HG03575 (cell line): ENCODE data around the gene ARHGAP4.

Source experiments
- ATAC-seq: cut with Tn5 transposase; IDR thresholded peaks from one replicate; pipeline ENCODE4 v1.9.1; 2021; ENCODE audit not compliant: unreplicated experiment, insufficient number of reproducible peaks, low FRiP score; ENCODE audit errors: extremely low read depth

ARHGAP4 gene

DNA sequence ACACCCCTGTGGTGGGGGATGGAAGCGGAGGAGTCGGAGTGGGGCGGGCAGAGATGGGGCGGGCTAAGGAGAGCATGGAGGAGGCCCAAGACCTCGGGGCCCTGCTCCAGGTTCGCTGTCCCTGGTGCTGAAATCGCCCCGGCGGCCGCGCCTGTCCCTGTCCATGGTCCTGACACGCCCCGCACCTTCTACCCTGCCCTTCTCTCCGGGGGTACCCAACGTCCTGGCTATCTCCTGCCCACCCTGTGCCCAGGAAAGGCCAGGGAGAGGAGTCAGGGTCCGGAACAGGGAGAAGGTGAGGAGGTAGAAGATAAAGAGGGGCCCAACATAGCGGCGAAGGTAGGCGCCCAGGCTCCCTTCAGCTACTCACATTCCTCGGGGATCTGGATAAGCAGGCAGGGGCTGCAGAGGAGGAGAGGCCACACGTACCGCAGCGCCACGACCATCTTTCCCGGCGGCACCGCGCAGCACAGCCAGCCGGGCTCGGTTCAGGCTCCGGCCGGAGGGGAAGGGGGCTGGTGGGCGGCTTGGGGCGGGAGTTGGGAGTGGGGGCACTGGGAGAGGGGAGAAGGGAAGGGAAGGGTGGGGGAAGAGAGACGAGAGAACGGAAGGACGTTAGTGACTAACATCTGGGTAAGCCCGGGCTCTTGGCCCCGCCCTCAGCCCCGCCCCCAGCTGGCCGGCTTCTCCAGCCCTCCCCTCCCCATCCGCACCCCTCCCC is 50.5 kb downstream of the ARHGAP4 start:
- ATAC-seq, result no peak

GRCh38 chrX:153874366-153875125 is 51.5 kb downstream of the ARHGAP4 start:
- ATAC-seq, result no peak

DNA sequence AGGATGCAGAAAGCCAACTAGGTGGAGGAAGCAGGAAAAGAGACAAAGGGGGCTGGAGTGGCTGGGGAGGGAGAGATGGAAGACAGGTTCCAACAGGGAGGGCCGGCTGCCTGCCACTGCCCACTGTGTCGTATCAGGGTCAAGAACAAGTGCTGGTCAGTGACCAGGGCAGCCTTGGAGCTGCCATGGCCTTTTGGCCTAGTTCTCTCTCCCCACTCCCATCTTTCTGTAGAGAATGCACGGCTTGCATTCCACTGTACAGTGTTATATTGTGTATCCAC is 52.0 kb downstream of the ARHGAP4 start:
- ATAC-seq, result no peak

DNA sequence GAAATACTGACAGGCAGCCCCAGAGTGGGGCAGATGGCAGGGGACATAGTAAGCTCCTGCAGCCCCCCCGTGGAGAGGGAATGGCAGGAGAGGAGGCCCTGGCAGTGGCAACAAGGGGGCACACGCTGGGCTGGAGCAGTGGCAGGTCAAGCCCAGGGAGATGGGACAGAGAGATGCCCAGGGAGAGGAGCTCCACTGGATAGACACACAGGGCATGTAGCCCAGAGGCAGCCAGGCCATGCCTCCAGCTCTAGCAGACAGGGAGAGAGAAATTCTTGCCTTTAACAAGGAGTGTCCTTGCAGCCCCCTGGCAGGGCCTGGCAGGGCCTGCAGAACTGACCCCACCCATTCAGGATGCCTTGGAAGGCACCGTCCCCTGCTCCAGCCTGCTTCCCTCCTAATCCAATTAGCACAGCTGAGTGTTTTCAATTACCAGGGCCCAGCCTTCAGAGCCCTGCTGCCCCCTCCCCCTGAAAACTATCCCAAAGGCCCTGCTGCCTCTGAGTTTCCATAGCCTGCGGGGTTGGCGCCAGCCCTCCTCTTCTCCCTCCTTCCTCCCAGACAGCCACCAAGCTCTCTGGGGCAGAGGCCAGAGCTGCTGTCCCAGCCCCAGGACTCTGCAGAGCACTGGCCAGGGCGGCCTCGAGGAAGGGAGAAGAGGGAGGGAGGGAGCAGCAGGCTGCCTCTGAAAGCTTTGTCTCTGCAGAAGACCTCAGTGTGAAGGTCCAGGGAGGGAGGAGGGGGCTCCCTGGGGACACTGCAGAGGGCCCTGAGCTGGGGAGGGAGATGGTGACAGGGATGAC is 52.6 kb downstream of the ARHGAP4 start:
- no peak for ATAC-seq

DNA sequence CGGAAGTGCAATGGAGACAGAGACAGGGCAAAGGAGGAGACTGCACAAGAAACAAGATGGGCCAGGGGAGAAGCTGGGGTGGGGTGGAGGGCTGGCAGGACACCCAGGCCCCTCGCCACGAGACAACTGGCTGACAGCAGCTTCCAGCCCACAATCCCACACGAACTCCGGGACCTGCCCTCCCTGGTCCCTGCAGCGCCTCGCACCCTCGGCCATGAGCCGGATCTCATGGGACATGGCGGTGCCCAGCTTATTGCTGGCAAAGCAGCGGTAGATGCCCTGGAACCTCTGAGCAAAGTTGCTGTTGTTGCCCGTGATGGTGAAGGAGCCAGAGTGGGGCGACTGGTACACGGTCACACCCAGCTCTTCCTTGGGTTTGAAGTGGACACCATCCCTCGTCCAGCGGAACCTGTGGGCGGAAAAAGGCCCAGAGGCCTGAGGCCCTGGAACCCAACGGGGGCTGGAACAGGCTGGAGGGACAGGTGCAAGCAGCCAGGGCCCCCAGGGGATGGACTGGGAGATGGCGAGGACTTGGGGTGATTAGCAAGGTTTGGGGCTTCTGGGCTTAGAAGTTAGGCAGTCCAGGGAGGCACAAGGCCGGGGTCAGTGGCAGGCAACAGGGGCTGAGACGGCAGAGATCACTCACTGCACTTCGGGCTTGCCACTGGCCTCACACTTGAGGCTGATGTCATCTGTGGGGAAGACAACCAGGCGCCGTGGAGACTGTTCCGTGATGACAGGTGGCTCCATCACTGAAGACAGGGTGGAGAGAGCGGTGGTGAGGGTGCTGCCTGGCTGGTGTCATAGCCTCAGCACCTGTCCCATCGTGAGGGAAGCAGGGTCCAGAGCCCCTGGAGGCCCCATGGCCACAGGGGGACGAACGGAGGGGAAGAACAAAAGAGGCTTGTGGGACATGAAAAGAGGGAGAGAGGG is 53.9 kb downstream of the ARHGAP4 start:
- ATAC-seq, result no peak

DNA sequence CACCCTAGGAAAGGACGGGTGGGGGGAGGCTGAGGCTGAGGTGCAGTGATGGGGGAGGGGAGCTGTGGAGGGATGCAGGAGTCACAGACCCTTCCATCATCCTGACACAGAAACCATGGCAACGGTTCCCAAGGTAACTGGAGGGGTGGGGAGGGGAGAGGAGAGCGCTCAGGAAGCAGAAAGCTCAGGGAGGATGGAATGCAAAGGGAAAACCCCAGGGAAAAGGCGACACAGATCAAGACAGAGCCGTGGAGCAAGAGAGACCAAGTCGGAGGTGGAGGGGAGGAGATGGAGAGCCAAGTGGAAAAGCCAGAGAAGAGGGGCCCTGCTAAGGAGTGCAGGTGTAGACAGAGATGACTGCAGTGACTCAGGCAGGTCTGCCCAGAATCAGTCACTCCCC is 54.6 kb downstream of the ARHGAP4 start:
- no peak for ATAC-seq

GRCh38 chrX:153870791-153871360 is 55.2 kb downstream of the ARHGAP4 start:
- no peak for ATAC-seq

- ATAC-seq, result no peak
These were observed 55.8 kb downstream of the ARHGAP4 start for GRCh38 chrX:153870288-153870690.

GRCh38 chrX:153869473-153870287 is 56.4 kb downstream of the ARHGAP4 start:
- no peak for ATAC-seq

DNA sequence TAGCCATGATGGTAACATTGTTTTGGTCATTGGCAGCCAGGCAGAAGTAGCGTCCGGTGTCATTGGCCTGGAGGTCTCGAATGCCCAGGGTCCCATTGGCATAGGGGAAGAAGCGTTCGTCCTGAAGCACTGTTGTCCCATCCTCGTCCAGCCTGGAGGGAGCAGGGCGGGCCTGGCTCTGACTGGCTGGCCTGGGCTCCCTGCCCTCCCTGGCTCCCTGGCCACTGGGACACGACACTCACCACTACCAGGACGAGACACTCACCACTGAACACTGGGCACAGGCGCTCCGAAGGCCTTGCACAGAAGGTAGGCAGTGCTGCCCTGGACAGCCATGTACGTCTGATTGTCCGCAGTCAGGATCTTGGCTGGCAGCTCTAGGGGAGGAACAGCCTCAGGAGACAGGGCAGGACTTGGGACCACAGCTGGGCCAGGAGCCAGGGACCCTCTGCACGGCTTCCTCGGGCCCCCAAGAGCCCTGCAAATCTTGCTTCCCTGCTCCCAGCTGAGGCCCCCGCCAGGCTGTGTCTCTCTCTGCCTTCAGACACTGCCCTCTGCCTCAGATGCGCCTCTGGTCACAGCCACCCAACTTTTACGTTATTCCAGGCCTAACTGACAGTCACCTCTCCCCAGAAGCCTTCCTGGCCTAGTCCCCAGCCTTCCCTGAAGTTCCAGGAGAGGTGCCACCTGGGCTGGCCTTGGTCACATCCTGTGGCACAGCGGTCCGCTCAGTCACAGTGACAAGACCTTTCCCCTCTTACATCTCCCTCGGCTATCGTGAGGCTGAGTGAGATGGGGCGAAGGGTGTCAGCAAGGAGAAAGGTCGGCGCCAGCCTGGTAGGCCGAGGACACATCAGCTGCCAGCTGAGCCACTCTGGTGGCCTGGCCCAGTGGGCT is 57.2 kb downstream of the ARHGAP4 start:
- ATAC-seq, result no peak

DNA sequence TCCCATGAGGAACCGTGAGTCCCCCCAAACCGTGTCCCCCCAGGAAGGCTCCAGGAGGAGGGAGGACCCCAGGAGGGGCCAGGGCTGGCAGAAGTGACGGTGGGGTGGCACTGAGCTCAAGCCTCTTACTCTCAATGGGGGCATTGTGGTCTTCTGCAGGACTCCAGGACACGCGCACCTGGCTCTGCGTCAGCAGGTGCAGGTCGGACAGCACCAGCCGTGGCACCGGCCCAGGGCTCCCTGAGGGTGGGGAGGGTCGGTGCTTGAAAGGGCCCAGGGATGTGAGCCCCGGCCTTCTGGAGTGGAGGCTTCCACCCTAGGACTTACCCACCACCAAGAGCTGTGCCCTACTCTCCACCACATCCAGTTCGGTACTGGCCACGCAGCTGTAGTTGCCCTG is 58.4 kb downstream of the ARHGAP4 start:
- no peak for ATAC-seq

GRCh38 chrX:153867139-153867538 is 58.9 kb downstream of the ARHGAP4 start:
- ATAC-seq, result no peak

- ATAC-seq, result no peak
These were observed 59.6 kb downstream of the ARHGAP4 start for GRCh38 chrX:153866302-153867019.

DNA sequence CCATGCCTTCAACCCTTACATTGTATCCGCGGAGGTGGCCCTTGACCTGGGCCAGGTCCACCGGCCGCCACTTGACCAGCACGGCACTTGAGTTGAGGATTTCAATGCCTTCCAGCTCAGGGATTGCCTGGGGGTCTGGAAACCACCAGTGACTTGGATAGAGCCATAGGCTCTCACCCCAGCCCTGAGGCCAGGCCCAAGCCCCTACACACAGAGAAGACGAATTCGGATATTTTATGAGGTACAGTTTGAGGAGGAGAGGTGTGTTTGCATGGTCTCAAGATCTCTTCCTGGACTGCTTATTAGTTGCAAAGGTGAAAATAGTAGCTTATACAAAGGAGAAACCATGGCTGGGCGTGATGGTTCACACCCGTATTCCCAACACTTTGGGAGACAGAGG is 60.4 kb downstream of the ARHGAP4 start:
- no peak for ATAC-seq

- ATAC-seq, result no peak
These were observed 60.8 kb downstream of the ARHGAP4 start for GRCh38 chrX:153865321-153865580.

GRCh38 chrX:153864561-153865320 is 61.3 kb downstream of the ARHGAP4 start:
- ATAC-seq, result no peak
